ENCODE measurements around the gene SLC16A5. TPM values are rescaled to one million over a fixed set of nuclear protein-coding genes. Genes with fewer than 3 reads are reported as not detected.
A peak's percentile ranks its signal among the peaks of the same experiment; 100 is the strongest.

SLC16A5 gene
- total RNA-seq, 4 donors from 2014 or later, result 65.9 to 94.6 (median 79.5) TPM

- Histone ChIP-seq H3K27ac (no peak overlapping the region), H3K27me3 (no peaks in the 10 kb centered on the region), H3K9me3 (no peaks in the 10 kb centered on the region), H3K4me1 (peaks cover 7 to 16% (median 13%) of the 10 kb centered on the region in 4 donors), H3K4me3 (no peak overlapping the region), H3K36me3 (peaks cover 0 to 3% (median 1%) of the 10 kb centered on the region in 4 donors)
- DNase-seq, result no peak
- intact Hi-C loops (cut with DNase I; ENCODE audit: low total_unique reads) (no loop called here), in situ Hi-C loops (cut with MboI; ENCODE audit: low pct_ligation_motif_present in 1 of 4, low pct_unique_long_range_greater_than_20kb in 1 of 4, low sequenced_read_pairs in 3 of 4) (no loop called here)
- WGBS, 2 donors (ENCODE audit: low coverage in 1 of 2), result 95% methylated on average over 29 of the region's 31 CpGs; no CpG with 5 or more reads in 1 of the 2 donors
- TF ChIP-seq POLR2A (IDR thresholded peaks at IDR 0.05), result no peak
These were observed 12.3 kb downstream of the SLC16A5 start for GRCh38 chr17:75099881-75100595.

- in situ Hi-C loops (cut with MboI; ENCODE audit: low pct_ligation_motif_present in 1 of 4, low pct_unique_long_range_greater_than_20kb in 1 of 4, low sequenced_read_pairs in 3 of 4) (no loop called here), intact Hi-C loops (cut with DNase I; ENCODE audit: low total_unique reads) (no loop called here)
- no peaks in the 10 kb centered on the region for H3K9me3 ChIP-seq
- H3K27ac ChIP-seq, result no peak overlapping the region
- no peaks in the 10 kb centered on the region for H3K4me1 ChIP-seq
- H3K4me3 ChIP-seq, result no peak overlapping the region
- peaks cover 0 to 3% (median 1%) of the 10 kb centered on the region in 4 donors for H3K36me3 ChIP-seq
- DNase-seq, result no peak
- WGBS, 2 donors (ENCODE audit: low coverage in 1 of 2), result 58 to 74% methylated on average over 10 to 12 of the region's 12 CpGs
- no peaks in the 10 kb centered on the region for H3K27me3 ChIP-seq
- TF ChIP-seq CTCF (IDR thresholded peaks at IDR 0.05), result no peak
- no peak for TF ChIP-seq POLR2A (IDR thresholded peaks at IDR 0.05)
- TF ChIP-seq POLR2AphosphoS5 (IDR thresholded peaks at IDR 0.05), result no peak
- no peak for TF ChIP-seq EP300 (IDR thresholded peaks at IDR 0.05; ENCODE audit: low read depth)
These were observed 14.6 kb downstream of the SLC16A5 start for GRCh38 chr17:75102385-75102821.

GRCh38 chr17:75103601-75104554 lies 16.1 kb downstream of the SLC16A5 start:
- TF ChIP-seq EP300 (IDR thresholded peaks at IDR 0.05; ENCODE audit: low read depth) (no peak), POLR2AphosphoS5 (IDR thresholded peaks at IDR 0.05) (no peak), POLR2A (IDR thresholded peaks at IDR 0.05) (no peak), CTCF (IDR thresholded peaks at IDR 0.05) (no peak)
- Histone ChIP-seq H3K27me3 (no peaks in the 10 kb centered on the region), H3K4me1 (peaks cover under 1 to 2% (median 1%) of the 10 kb centered on the region in 4 donors), H3K36me3 (peaks cover 0 to 3% (median 1%) of the 10 kb centered on the region in 4 donors), H3K27ac (no peak overlapping the region), H3K9me3 (no peaks in the 10 kb centered on the region), H3K4me3 (no peak overlapping the region)
- in situ Hi-C loops (cut with MboI; ENCODE audit: low pct_ligation_motif_present in 1 of 4, low pct_unique_long_range_greater_than_20kb in 1 of 4, low sequenced_read_pairs in 3 of 4), result no loop called here
- intact Hi-C loops (cut with DNase I; ENCODE audit: low total_unique reads), result no loop called here
- 80 to 91% methylated on average over 1 to 14 of the region's 14 CpGs for WGBS, 2 donors (ENCODE audit: low coverage in 1 of 2)
- no peak for DNase-seq

GRCh38 chr17:75105126-75106080 lies 17.6 kb downstream of the SLC16A5 start:
- intact Hi-C loops (cut with DNase I; ENCODE audit: low total_unique reads), result no loop called here

More at GRCh38 chr17:75105126-75106080, 17.6 kb downstream of the SLC16A5 start:
- Histone ChIP-seq H3K27ac (no peak overlapping the region), H3K27me3 (no peaks in the 10 kb centered on the region), H3K4me1 (peaks cover 6 to 13% (median 10%) of the 10 kb centered on the region in 4 donors), H3K9me3 (no peaks in the 10 kb centered on the region), H3K4me3 (no peak overlapping the region), H3K36me3 (no peaks in the 10 kb centered on the region)
- TF ChIP-seq CTCF (IDR thresholded peaks at IDR 0.05), result peak; percentile 71 to 88 (median 84)
- TF ChIP-seq EP300 (IDR thresholded peaks at IDR 0.05; ENCODE audit: low read depth), result no peak
- 58 to 80% methylated on average over 3 to 18 of the region's 20 CpGs for WGBS, 2 donors (ENCODE audit: low coverage in 1 of 2)
- in situ Hi-C loops (cut with MboI; ENCODE audit: low pct_ligation_motif_present in 1 of 4, low pct_unique_long_range_greater_than_20kb in 1 of 4, low sequenced_read_pairs in 3 of 4), result no loop called here
- DNase-seq, result peak; percentile 77
